ENCODE results near the gene DROSHA. TPM values are rescaled to one million over a fixed set of nuclear protein-coding genes. Genes with fewer than 3 reads are reported as not detected.

Gene DROSHA
- total and polyA plus RNA-seq, 2 of the 4 experiments (the other 2 are of a cell fraction): 36.4 to 36.5 TPM

DNA sequence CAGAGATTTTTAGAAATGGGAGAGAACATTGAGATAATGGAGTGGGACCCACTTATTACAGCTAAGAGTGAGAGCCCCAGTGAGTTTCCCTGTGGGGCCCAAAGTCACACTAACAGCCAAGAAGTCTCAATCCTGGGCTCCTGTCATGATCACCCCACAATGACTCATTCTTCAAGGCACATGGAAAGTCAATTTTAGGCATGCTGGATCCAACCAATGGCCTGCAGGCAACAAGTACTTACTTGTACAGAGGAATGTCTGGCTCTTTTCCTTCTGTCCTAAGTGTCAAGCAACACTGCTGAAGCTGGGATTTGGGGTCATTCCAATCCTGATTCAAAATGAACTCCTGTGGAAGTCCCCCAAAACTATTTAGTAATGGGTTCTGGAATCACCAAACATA, 123.1 kb downstream of the DROSHA start:
- Histone ChIP-seq H2BK15ac (ENCODE audit: low read depth, low read length) (no peak overlapping the region), H3K79me1 (ENCODE audit: low read depth in 1 of 2, low read length in 2 of 2) (peaks cover 4 to 15% of the 10 kb centered on the region in 2 experiments; a peak in 3 of 4 replicates), H2BK5ac (ENCODE audit: low read depth, low read length, poor library complexity, severe bottlenecking) (peak overlapping the region; percentile 89), H3K4ac (ENCODE audit: low read depth, low read length) (peak overlapping the region; percentile 23; the same call in 1 of the 2 replicates), H3K4me2 (ENCODE audit: low read depth, low read length) (peak overlapping the region; percentile 22; the same call in 1 of the 2 replicates), H2AFZ (replicated peaks; ENCODE audit: low read length, poor library complexity) (no peak overlapping the region), H3K9me1 (ENCODE audit: insufficient read depth, low read length) (no peaks in the 10 kb centered on the region; the same call in 1 of the 2 replicates), H3K4me3 (ENCODE audit: insufficient read depth, low read depth, low read length) (no peak overlapping the region), H4K5ac (ENCODE audit: low read depth, low read length) (no peak overlapping the region), H3K36me3 (ENCODE audit: control insufficient read depth, insufficient read depth, low read length) (peaks cover 22% of the 10 kb centered on the region), H2BK20ac (ENCODE audit: low read depth, low read length) (peak overlapping the region; percentile 35; the same call in 1 of the 2 replicates), H3K27ac (ENCODE audit: insufficient read depth, low read length) (peak overlapping the region; percentile 25; the same call in 1 of the 2 replicates), H3K4me1 (ENCODE audit: control insufficient read depth, insufficient read depth, low read length) (peaks cover 12% of the 10 kb centered on the region; the same call in 1 of the 2 replicates), H3K56ac (ENCODE audit: extremely low read depth, insufficient read depth, low read length) (peak overlapping the region; percentile 28; the same call in 1 of the 2 replicates), H3K18ac (ENCODE audit: low read depth, low read length) (peak overlapping the region; percentile 34; the same call in 1 of the 2 replicates), H3K27me3 (ENCODE audit: control insufficient read depth, insufficient read depth, low read length) (no peaks in the 10 kb centered on the region), H2AK9ac (replicated peaks; ENCODE audit: low read depth, low read length, poor library complexity) (no peak overlapping the region), H3K9me3 (ENCODE audit: control insufficient read depth, insufficient read depth, low read length) (no peaks in the 10 kb centered on the region), H2AK5ac (ENCODE audit: low read depth, low read length) (no peak overlapping the region), H4K8ac (ENCODE audit: low read depth in 2 of 2, low read length in 2 of 2) (peak overlapping the region in 1 of 2 experiments; percentile 3; a peak in 1 of 4 replicates), H4K20me1 (ENCODE audit: insufficient read depth, low read length) (no peaks in the 10 kb centered on the region), H3K9ac (ENCODE audit: low read depth, low read length) (no peak overlapping the region), H2BK120ac (ENCODE audit: low read depth, low read length) (peak overlapping the region; percentile 16), H4K91ac (ENCODE audit: insufficient read depth, low read depth, low read length) (no peak overlapping the region; the same call in 1 of the 2 replicates), H3K14ac (replicated peaks; ENCODE audit: low read depth, low read length) (no peak overlapping the region), H3K23ac (ENCODE audit: low read depth, low read length) (peak overlapping the region; percentile 3; the same call in 1 of the 2 replicates)
- dilution Hi-C loops (cut with HindIII; ENCODE audit: low sequenced_read_pairs, unreplicated experiment): no loop called here
- POLR2A ChIA-PET (ENCODE audit: unreplicated experiment): no interaction called here
- CTCF ChIA-PET: interaction anchor here (1.4 kb wide), 1 partner anchor 129 kb away, joined by 4 read pairs; no protein-coding TSS in a partner anchor
- no TSS peak for BruUV-seq (replicated peaks)
- in situ Hi-C loops (cut with MboI; ENCODE audit: low sequenced_read_pairs): no loop called here
- ATAC-seq (ENCODE audit: low read depth) (peak; percentile 78), DNase-seq (peak; percentile 74)
- intact Hi-C loops (cut with micrococcal nuclease): no loop called here
- TF ChIP-seq BHLHE40 (IDR thresholded peaks at IDR 0.05; ENCODE audit: low read depth, low read length): peak; percentile 37; the same call in 1 of the 2 replicates
- TF ChIP-seq, protein P1, sequence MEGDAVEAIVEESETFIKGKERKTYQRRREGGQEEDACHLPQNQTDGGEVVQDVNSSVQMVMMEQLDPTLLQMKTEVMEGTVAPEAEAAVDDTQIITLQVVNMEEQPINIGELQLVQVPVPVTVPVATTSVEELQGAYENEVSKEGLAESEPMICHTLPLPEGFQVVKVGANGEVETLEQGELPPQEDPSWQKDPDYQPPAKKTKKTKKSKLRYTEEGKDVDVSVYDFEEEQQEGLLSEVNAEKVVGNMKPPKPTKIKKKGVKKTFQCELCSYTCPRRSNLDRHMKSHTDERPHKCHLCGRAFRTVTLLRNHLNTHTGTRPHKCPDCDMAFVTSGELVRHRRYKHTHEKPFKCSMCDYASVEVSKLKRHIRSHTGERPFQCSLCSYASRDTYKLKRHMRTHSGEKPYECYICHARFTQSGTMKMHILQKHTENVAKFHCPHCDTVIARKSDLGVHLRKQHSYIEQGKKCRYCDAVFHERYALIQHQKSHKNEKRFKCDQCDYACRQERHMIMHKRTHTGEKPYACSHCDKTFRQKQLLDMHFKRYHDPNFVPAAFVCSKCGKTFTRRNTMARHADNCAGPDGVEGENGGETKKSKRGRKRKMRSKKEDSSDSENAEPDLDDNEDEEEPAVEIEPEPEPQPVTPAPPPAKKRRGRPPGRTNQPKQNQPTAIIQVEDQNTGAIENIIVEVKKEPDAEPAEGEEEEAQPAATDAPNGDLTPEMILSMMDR (conservative IDR thresholded peaks at IDR 0.05; ENCODE audit: low read depth, low read length): no peak
